ENCODE results near the gene GPS1.
A peak's percentile ranks its signal among the peaks of the same experiment; 100 is the strongest.

The GPS1 gene

GRCh38 chr17:82059272-82060000, 7.7 kb downstream of the GPS1 start:
- no peak for DNase-seq (ENCODE audit: low spot score)

GRCh38 chr17:82060001-82060380, 8.3 kb downstream of the GPS1 start:
- DNase-seq (ENCODE audit: low spot score) = no peak

GRCh38 chr17:82060614-82061013, 8.9 kb downstream of the GPS1 start:
- no peak for DNase-seq (ENCODE audit: low spot score)

- DNase-seq (ENCODE audit: low spot score) = no peak
These were observed 9.6 kb downstream of the GPS1 start for GRCh38 chr17:82061047-82061925.

GRCh38 chr17:82062076-82062983, 10.6 kb downstream of the GPS1 start:
- DNase-seq (ENCODE audit: low spot score) = no peak

GRCh38 chr17:82062984-82063368, 11.3 kb downstream of the GPS1 start:
- DNase-seq (ENCODE audit: low spot score) = no peak

- no peak for DNase-seq (ENCODE audit: low spot score)
These were observed 12.0 kb downstream of the GPS1 start for GRCh38 chr17:82063424-82064415.

- DNase-seq (ENCODE audit: low spot score) = no peak
These were observed 12.9 kb downstream of the GPS1 start for GRCh38 chr17:82064433-82065192.

- DNase-seq (ENCODE audit: low spot score) = no peak
These were observed 13.5 kb downstream of the GPS1 start for GRCh38 chr17:82065193-82065637.

GRCh38 chr17:82065638-82066303, 14.1 kb downstream of the GPS1 start, which contains the start of gene DUS1L:
TSS of gene DUS1L (minus strand) at chr17:82065804. CDS start at chr17:82065059, 745 bp downstream.
- DNase-seq (ENCODE audit: low spot score) = peak; percentile 35

- no peak for DNase-seq (ENCODE audit: low spot score)
These were observed 18.9 kb downstream of the GPS1 start for GRCh38 chr17:82070611-82071010.

- no peak for DNase-seq (ENCODE audit: low spot score)
These were observed 21.1 kb downstream of the GPS1 start for GRCh38 chr17:82072827-82073226.

- DNase-seq (ENCODE audit: low spot score) = no peak
These were observed 21.7 kb downstream of the GPS1 start for GRCh38 chr17:82073446-82073845.

GRCh38 chr17:82076018-82076784, 24.5 kb downstream of the GPS1 start:
- DNase-seq (ENCODE audit: low spot score) = no peak

- no peak for DNase-seq (ENCODE audit: low spot score)
These were observed 25.3 kb downstream of the GPS1 start for GRCh38 chr17:82076785-82077591.

GRCh38 chr17:82077617-82078358, 26.1 kb downstream of the GPS1 start:
- no peak for DNase-seq (ENCODE audit: low spot score)

GRCh38 chr17:82078433-82078832, 26.7 kb downstream of the GPS1 start:
- no peak for DNase-seq (ENCODE audit: low spot score)

Data from globus pallidus (tissue), 1 donor.